ENCODE results near the gene TMEM170B.

The TMEM170B gene

GRCh38 chr6:11526156-11526505, 11.4 kb upstream of the TMEM170B start:
- H3K36me3 ChIP-seq (ENCODE audit: insufficient read depth, low read length): no peaks in the 10 kb centered on the region
- H3K9me3 ChIP-seq (ENCODE audit: insufficient read depth, low read length, severe bottlenecking): no peaks in the 10 kb centered on the region
- H3K4me2 ChIP-seq (ENCODE audit: insufficient read depth, low read length): no peak overlapping the region
- H3K9ac ChIP-seq (ENCODE audit: low read depth, low read length): no peak overlapping the region
- H4K20me1 ChIP-seq (ENCODE audit: insufficient read depth, low read length): no peaks in the 10 kb centered on the region
- H3K27ac ChIP-seq (ENCODE audit: low read length): no peak overlapping the region
- no peaks in the 10 kb centered on the region for H3K4me1 ChIP-seq (ENCODE audit: insufficient read depth, low read length)
- H3K4me3 ChIP-seq (ENCODE audit: low read depth in 1 of 2, low read length in 2 of 2): no peak overlapping the region
- DNase-seq (no peak), ATAC-seq (ENCODE audit: insufficient read depth, low read depth) (no peak)
- TF ChIP-seq EZH2 (IDR thresholded peaks at IDR 0.05; ENCODE audit: borderline replicate concordance, low read depth, low read length, severe bottlenecking): no peak
- no peak for TF ChIP-seq CTCF (IDR thresholded peaks at IDR 0.05; ENCODE audit: borderline replicate concordance, extremely low read depth, low read length, poor library complexity, severe bottlenecking)
- no peak overlapping the region for H2AFZ ChIP-seq (ENCODE audit: low read depth, low read length)
- H3K79me2 ChIP-seq (ENCODE audit: insufficient read depth, low read length): no peaks in the 10 kb centered on the region
- H3K27me3 ChIP-seq (ENCODE audit: insufficient read depth, low read length, poor library complexity): no peaks in the 10 kb centered on the region

GRCh38 chr6:11527274-11527870, 10.2 kb upstream of the TMEM170B start:
- no peak for TF ChIP-seq CTCF (IDR thresholded peaks at IDR 0.05; ENCODE audit: borderline replicate concordance, extremely low read depth, low read length, poor library complexity, severe bottlenecking)
- TF ChIP-seq EZH2 (IDR thresholded peaks at IDR 0.05; ENCODE audit: borderline replicate concordance, low read depth, low read length, severe bottlenecking): no peak
- H3K4me3 ChIP-seq (ENCODE audit: low read depth in 1 of 2, low read length in 2 of 2): no peak overlapping the region
- no peak overlapping the region for H3K27ac ChIP-seq (ENCODE audit: low read length)
- H3K79me2 ChIP-seq (ENCODE audit: insufficient read depth, low read length): no peaks in the 10 kb centered on the region
- H3K4me1 ChIP-seq (ENCODE audit: insufficient read depth, low read length): no peaks in the 10 kb centered on the region
- no peak for DNase-seq
- H3K27me3 ChIP-seq (ENCODE audit: insufficient read depth, low read length, poor library complexity): peaks cover 5% of the 10 kb centered on the region
- H4K20me1 ChIP-seq (ENCODE audit: insufficient read depth, low read length): no peaks in the 10 kb centered on the region
- no peak overlapping the region for H2AFZ ChIP-seq (ENCODE audit: low read depth, low read length)
- no peaks in the 10 kb centered on the region for H3K9me3 ChIP-seq (ENCODE audit: insufficient read depth, low read length, severe bottlenecking)
- no peak for ATAC-seq (ENCODE audit: insufficient read depth, low read depth)
- H3K36me3 ChIP-seq (ENCODE audit: insufficient read depth, low read length): no peaks in the 10 kb centered on the region
- H3K9ac ChIP-seq (ENCODE audit: low read depth, low read length): no peak overlapping the region
- H3K4me2 ChIP-seq (ENCODE audit: insufficient read depth, low read length): no peak overlapping the region

GRCh38 chr6:11528996-11529395, 8.6 kb upstream of the TMEM170B start:
- H3K27ac ChIP-seq (ENCODE audit: low read length): no peak overlapping the region
- H3K9me3 ChIP-seq (ENCODE audit: insufficient read depth, low read length, severe bottlenecking): no peaks in the 10 kb centered on the region
- H2AFZ ChIP-seq (ENCODE audit: low read depth, low read length): no peak overlapping the region
- H3K4me3 ChIP-seq (ENCODE audit: low read depth in 1 of 2, low read length in 2 of 2): no peak overlapping the region
- DNase-seq (no peak), ATAC-seq (ENCODE audit: insufficient read depth, low read depth) (no peak)
- no peaks in the 10 kb centered on the region for H3K79me2 ChIP-seq (ENCODE audit: insufficient read depth, low read length)
- no peaks in the 10 kb centered on the region for H4K20me1 ChIP-seq (ENCODE audit: insufficient read depth, low read length)
- TF ChIP-seq CTCF (IDR thresholded peaks at IDR 0.05; ENCODE audit: borderline replicate concordance, extremely low read depth, low read length, poor library complexity, severe bottlenecking): no peak
- TF ChIP-seq EZH2 (IDR thresholded peaks at IDR 0.05; ENCODE audit: borderline replicate concordance, low read depth, low read length, severe bottlenecking): no peak
- H3K27me3 ChIP-seq (ENCODE audit: insufficient read depth, low read length, poor library complexity): peaks cover 7% of the 10 kb centered on the region
- no peaks in the 10 kb centered on the region for H3K4me1 ChIP-seq (ENCODE audit: insufficient read depth, low read length)
- no peak overlapping the region for H3K4me2 ChIP-seq (ENCODE audit: insufficient read depth, low read length)
- H3K9ac ChIP-seq (ENCODE audit: low read depth, low read length): no peak overlapping the region
- H3K36me3 ChIP-seq (ENCODE audit: insufficient read depth, low read length): no peaks in the 10 kb centered on the region

GRCh38 chr6:11532097-11532496, 5.5 kb upstream of the TMEM170B start:
- TF ChIP-seq EZH2 (IDR thresholded peaks at IDR 0.05; ENCODE audit: borderline replicate concordance, low read depth, low read length, severe bottlenecking): no peak
- no peak for TF ChIP-seq CTCF (IDR thresholded peaks at IDR 0.05; ENCODE audit: borderline replicate concordance, extremely low read depth, low read length, poor library complexity, severe bottlenecking)
- Histone ChIP-seq H3K9ac (ENCODE audit: low read depth, low read length) (no peak overlapping the region), H3K4me2 (ENCODE audit: insufficient read depth, low read length) (no peak overlapping the region), H3K36me3 (ENCODE audit: insufficient read depth, low read length) (no peaks in the 10 kb centered on the region), H3K4me1 (ENCODE audit: insufficient read depth, low read length) (peaks cover 9% of the 10 kb centered on the region; the same call in 1 of the 2 replicates), H3K79me2 (ENCODE audit: insufficient read depth, low read length) (no peaks in the 10 kb centered on the region), H3K9me3 (ENCODE audit: insufficient read depth, low read length, severe bottlenecking) (no peaks in the 10 kb centered on the region), H3K27me3 (ENCODE audit: insufficient read depth, low read length, poor library complexity) (peaks cover 7% of the 10 kb centered on the region), H3K27ac (ENCODE audit: low read length) (no peak overlapping the region), H3K4me3 (ENCODE audit: low read depth in 1 of 2, low read length in 2 of 2) (no peak overlapping the region), H4K20me1 (ENCODE audit: insufficient read depth, low read length) (no peaks in the 10 kb centered on the region), H2AFZ (ENCODE audit: low read depth, low read length) (no peak overlapping the region)
- ATAC-seq (ENCODE audit: insufficient read depth, low read depth) (no peak), DNase-seq (no peak)

All from DND-41 (cell line).